ENCODE data around the gene DSCAM.
"Not testable (repeated sequence)": the region's sequence is repeated elsewhere in the genome, so short reads cannot be mapped to it uniquely, and the experiment has no call there.

Gene DSCAM

DNA sequence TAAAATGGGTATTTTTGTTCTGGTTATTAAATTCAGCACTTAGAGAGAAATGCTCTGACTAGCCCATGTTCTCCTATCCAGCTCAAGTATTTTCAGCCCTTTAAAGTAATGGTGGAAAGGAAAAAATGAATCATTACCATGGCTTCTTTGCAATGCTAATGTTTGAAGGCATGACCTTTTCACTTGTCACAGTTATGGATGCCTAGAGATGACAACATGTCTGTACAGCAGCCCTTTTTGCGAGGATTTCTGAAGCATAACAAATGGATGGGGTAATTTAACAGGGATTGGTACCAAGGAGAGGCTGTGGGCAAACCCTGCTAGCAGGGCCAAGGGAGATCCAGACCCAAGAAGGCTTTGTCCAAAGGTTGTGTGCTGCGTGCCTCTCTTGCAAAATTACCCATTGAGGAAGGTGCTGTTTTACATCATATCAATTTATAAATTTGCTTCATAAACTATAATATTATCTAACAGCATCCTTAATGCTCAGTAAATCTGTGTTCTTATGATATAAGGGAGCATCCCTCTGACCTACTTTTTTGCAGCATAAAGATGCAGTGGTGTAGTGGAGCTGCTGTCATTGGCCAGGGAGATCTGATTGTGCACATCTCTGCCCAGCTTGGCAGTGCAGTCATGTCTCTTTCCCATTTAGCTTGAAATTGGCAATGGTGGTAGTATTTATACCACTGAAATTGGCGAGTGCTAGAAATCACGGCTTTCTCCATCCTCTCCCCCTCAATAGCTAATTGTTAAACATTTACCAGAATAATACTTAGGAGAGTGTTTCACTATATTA, 652.6 kb downstream of the DSCAM start:
- DNase-seq, result no peak

DNA sequence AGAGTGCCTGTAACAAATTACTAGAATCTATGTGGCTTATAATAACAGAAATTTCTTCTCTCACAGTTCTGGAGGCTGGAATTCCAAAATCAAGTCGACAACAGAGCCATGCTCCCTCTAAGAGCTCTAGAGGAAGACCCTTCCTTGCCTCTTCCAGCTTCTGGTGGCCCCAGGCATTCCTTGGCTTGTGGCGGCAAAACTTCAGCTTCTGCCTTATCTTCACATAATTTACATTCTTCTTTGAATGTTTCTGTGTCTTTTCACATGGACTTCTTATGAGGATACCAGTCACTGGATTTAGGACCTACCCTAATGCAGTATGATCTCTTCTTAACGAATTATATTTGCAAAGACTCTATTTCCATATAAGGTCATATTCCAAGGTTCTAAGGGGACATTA, 655.3 kb downstream of the DSCAM start:
- DNase-seq, result no peak

DNA sequence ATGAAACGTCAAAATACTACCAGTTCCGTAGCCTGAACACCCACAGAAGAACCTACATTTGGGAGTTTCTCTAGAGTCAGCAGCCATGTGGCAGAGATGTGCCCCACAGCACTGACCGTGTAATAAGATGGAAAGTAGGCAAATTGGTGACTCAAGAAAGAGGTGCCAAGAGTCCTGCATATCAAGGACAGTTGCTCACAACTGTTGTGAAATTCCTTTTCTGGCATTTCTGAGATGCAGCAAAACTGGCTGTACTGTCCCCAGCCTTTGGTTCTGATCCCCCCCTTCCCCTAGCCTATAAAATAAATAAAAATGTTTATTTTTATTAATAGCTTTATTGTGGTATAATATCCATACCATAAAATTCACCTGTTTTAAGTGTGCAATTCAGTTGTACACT, 655.8 kb downstream of the DSCAM start:
- no peak for DNase-seq

DNA sequence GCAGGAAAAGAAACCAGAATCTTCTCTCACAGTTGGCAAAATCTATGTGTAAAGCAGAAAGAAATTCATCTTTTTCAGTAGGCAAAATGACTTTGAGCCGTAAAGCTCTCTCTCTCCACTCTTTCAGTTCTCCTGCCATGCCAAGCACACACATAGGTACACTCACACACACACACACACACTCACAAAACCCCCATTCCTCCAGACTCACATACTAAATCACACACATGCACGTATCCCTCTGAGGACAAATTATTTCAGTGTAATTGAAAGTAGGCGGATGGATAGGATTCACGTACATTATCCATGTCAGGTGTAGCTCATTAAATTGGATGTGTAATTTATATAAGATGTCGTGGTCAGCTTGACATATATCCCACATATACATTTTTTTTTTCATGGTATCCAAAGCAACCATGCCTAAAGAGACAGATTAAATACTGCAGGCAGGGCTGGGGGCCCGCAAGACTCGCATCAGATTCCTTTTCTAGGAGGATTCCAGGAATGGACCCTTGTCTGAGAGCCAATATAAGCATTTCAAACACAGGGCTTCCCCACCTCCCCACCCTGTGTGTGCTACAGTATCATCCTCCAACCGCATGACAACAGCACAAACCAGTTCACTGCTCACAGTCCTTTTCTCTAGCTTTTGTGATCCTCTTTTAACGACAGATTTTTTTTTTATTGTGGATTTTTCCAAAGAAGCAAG, 658.9 kb downstream of the DSCAM start:
- no peak for DNase-seq

DNA sequence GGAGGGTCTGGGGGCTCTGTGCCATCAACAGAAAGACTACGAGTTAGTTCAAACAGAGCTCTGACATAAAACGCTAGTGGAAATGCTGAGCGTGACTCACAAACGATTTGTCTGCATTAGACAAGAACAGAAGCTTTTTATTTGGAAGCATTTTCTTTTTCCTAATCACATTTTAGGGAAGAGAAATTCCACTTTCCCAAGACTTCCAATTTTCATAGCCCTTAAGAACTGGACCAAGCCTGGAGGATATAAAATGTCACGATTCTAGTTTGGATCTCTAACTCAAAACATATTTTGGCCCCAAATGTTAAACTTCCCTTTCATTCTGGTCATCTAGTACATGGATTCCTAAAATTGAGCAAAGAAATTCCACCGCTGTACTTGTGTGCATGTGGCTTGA, 659.7 kb downstream of the DSCAM start:
- DNase-seq, result no peak

DNA sequence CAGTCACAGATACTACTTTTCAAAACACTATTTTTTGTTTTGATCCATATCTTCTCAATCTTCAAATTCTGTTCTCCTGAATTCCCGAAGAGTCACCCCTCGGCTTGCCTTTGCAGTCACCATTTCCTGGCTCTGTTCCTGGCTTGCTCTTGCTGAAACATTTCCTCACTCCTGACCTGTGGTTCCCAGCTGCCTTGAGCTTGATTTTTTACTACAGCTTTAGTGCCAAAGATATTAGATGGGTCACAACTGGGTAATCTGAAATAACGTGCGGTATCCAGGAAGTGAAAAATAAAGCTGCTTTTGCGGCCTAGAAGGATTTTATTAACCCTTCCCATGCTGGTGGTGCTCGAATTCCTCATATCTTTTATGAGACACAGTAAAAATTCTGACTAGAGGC, 660.9 kb downstream of the DSCAM start:
- DNase-seq, result no peak

DNA sequence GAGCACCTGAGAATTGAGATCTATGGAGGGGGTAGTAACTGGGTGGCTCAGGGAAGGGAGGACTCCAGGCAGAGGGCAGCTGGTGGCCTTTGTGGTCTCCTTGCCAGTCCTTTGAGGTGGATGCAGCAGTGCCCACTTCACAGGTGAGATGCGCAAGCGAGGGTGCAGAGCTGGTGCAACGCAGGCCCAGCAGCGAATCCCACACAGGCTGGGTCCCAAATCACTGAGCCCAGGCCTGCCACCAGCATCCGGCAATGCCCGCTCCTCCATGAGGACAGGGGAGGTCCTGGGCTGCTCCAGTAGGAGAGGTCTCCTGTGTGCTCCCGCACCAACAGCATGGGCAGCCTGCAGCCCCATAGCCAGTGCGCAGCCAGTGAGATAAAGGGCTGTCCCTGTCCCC, 661.8 kb downstream of the DSCAM start:
- no peak for DNase-seq

DNA sequence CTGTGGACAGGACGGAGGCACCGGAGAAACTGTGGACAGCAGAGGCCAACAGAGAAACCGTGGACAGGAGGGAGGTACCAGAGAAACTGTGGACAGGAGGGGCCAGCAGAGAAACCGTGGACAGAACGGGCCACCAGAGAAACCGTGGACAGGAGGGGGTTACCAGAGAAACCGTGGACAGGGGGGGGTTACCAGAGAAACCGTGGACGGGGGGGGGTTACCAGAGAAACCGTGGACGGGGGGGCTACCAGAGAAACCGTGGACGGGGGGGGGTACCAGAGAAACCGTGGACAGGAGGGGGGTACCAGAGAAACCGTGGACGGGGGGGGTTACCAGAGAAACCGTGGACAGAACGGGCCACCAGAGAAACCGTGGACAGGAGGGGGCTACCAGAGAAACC, 664.5 kb downstream of the DSCAM start:
- DNase-seq, result not testable (repeated sequence)

DNA sequence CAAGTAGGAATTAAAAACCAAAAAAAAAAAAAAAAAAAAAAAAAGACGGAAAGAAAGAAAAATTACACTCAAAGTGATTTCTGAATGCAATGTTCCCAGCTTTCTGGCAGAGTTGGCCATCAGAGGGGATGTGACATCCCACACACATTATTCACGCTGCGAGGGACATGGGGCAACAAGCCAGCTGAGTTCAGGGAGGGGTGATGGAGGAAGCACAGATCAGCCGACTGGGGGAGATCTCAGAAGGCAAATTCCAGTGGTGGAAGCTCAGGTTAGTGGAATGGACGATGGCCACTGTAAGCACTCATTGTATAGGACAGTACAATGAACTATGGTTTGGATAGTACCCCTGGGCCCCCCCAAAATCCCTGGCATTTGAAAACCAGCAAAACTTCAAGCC, 667.8 kb downstream of the DSCAM start:
- no peak for DNase-seq

DNA sequence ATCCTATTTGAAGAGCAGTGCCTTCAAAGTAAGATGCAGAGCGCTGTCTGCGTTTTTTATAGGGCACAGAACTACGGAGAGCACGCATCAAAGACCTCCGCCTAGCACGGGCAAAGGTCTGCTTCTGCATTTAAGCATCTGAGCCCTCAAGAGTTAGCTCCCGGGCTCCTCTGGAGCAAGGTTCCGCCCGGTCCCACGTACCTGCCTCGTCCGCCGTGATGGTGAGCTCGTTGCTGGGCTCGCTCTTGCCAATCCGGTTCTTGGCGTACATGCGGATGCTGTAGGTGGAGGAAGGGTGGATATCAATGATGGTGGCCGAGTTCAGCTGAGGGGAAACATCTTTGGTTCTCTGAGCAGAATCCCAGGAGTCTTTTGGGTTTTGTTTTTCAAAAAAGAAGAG, 668.2 kb downstream of the DSCAM start:
- no peak for DNase-seq

DNA sequence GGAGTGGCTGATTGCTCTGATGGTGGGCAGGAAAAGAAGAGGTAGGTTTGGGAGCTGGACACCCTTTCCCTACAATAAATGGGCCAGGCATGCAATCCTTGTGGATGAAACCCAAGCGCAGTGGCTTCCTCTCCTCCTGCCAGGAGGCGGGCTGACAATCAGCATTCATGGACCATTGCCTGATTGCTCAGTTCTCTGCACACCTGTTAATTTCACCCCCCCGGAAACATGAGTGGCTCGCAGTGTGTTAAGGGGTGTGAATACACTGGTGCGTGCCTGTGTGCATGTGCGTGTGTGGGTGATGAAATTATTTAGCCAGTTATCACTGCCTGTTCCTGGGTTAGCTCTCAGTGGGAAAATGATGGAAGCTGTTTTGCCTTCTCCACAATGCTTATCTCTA, 669.0 kb downstream of the DSCAM start:
- DNase-seq, result no peak

DNA sequence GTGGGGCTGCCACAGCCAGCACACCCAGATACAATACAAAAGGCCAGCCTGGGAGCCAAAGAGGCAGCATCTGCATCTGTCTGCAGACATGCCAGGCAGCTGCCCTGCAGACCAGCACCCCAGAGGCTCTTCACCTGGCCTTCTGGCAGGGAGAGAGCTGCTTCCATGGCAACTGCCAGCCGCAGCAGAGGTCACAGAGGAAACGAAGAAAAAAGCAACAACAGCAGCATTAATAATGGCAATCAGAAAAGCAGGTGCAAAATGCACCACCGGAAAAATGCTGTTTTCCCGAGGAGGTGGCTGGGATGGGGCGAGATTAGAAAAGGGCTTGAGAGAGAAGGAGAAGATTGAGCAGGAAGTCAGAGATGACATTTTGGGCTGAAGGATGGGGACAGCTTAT, 670.2 kb downstream of the DSCAM start:
- peak; percentile 44 for DNase-seq

DNA sequence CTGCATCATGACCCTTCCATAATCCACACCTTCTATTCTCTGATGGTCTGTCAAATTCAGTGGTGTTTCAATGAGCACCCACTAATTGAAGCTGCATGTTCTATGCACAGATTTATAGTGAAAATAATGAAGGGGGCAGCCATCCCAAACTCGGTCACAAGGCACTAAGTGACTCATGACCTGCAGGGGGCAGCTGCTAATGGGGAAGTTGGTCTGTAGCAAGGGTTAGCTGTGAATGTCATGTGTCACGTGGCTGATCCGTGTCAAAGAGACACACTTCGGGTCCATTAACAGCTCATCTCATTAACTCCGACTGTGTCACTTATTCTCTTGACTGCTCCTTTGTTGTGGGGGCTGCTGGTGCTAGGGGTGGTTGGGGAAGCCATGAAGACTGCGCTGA, 673.1 kb downstream of the DSCAM start:
- no peak for DNase-seq

DNA sequence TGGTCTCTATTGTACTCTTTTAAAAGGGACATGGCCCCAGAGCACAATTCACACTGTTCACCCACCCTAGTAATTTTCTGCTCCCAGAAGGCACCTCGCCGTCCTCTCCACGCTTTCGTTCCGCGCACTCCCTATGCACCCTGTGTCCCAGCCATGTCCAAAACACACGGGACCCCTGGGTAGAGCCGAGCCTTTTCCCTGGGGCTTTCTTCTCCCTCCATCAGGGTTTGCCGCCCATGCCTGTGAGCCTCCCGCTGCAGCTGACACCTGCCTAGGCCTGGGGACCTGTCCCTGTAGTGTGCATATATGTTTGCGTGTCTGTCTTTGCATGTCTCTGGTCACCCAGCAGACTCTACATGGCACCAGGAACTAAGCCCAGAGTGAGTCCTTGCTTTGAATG, 677.0 kb downstream of the DSCAM start:
- DNase-seq, result no peak

DNA sequence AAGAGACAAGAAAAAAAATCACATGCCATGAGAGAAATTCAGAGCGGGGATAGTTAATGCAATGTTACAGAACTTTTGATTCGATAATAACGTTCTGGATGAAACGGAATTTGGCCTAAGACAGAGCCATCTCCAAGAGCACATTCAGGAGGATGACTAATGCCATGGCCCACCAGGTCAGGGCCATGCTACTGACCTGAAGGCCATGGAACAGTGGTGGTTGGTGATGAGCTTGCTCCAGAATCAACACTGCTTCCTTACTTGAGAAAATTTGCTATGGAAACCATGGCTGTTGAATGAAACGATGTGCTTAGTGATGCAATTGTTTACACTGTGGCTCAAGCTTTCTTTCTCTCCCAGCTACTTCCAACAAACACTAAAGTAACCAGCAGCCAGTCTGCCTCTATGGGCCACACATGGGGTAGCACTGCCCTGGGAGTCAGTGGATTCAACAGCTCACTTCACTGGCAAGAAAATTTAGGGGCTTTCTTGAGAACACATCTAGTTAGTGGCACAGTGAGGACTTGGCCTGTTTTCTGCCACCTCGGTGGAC, 680.6 kb downstream of the DSCAM start:
- peak; percentile 9 for DNase-seq

DNA sequence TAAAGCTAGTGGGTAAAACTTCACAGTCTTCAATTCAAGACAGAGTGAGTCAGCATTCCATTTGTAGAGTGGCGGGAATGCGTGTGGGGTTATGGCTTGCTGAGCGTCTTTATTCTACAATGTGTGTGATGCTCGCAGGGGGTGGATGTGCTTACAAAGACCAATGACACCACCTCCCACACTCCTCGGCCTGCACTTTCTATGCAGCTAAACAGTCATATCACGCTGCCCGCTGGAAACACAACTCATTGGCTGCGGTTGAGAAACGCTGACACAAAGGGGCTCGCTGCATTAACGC, 681.2 kb downstream of the DSCAM start:
- DNase-seq, result no peak

DNA sequence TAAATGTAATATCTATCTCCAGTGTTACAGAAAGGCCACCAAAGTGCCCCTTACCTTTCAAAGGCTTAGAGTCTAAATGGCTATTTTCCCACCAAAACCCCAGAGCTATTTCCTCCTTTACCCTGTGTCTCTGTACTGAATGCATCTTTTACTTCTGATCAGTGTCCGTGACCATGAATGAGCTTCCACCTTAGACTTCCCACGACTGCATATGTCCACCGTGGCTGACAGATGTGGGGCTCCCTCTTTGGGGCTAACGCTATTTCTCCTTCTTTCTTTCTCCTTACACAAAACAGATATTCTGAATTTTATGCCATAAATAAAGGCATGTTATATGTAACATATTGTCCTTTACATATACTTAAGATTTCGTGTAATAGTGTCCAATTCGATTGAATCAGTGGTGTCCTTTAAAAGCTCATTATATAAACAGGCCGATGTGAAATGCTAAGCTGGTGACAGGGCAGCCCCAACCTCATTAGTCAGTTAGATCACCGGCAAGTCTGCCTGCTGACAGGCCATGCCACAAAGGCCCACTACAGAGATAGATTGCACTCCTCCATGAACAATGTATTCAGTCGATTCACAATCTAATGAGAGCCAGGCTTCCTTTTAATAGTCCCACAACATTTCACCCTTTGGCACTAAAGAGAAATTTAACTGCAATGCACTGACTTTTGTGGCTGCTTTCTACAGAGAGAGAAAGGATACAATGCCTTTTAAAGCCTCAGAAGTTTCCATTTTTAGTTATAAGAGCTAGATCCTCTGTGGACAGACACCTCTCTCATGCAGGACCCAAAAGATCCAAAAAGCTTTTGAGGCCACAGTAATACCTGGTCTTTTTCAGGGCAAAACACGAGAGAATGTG, 681.8 kb downstream of the DSCAM start:
- DNase-seq, result no peak

DNA sequence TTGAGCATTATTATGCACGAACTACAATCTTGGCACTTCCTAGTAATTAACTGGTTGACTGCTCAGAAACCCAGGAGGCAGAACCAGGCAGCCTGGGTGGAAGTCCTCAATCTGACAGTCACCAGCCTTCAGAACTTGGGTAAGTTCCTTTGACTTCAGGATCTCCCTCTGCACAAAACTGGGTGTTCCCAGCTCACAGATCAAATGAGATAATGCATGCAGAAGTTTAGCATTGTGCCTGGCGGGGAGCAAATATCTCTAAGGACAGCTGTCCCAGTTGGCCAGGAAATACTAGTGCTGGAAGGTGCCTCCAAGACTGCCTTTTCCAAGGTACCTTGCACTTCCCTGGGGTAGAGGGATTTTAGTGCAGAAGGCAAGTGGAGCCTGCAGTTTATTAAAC, 684.9 kb downstream of the DSCAM start:
- DNase-seq, result no peak

DNA sequence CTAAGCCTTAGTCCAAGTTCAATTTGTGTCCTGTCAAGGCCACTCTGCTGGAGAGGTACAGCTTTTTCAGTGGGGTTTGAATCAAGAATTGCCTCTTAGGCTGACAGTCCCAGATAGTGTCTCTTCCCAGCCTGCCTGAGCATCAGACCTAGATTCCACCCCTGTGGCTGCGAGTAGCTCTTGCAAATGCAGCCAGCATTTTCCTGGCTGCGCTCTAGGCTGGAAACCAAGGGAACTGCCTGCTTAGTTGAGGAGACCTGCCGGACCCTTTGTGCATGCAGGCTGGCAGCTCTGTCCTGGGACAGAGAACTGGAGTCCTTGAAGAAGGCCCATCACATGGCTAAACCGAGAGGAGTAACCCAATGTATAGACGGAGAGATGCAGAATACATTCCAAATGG, 686.0 kb downstream of the DSCAM start:
- no peak for DNase-seq

DNA sequence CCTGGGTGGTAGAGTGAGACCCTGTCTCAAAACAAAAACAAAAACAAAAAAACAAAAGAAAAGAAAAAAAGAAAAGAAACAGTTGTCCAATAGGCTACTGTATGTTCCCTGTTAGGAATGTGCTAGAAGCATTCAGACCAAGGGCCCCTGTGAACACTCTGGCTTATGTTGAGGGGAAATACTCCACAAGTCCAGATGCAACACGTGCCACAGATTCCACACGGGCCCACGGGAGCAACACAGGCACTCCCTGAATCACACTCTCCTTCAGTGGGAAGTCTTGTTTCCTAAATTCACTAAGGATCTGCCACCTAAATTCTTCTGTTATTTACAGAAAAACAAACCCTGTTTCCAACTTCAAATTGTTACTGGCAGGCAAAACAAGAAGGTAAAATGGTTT, 688.6 kb downstream of the DSCAM start:
- no peak for DNase-seq

DNA sequence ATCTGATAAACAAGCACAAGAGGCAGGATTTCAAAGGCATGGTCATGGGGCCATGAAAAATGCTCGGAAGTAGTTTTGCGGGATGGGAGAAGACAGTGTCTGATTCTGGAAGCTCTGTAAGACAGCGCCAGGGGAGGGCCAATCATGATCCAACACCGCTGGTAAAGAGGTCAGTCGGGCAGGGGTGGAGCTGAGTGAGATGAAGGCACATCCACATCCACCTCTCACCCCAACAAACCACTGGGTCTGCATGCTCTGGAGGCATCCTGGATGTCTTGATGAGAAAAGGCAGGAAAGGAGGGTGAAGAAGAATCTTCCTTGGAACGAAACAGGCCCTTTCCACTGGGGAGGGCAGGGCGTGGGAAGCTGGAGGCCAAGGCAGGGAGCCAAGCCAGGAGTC, 691.4 kb downstream of the DSCAM start:
- no peak for DNase-seq

DNA sequence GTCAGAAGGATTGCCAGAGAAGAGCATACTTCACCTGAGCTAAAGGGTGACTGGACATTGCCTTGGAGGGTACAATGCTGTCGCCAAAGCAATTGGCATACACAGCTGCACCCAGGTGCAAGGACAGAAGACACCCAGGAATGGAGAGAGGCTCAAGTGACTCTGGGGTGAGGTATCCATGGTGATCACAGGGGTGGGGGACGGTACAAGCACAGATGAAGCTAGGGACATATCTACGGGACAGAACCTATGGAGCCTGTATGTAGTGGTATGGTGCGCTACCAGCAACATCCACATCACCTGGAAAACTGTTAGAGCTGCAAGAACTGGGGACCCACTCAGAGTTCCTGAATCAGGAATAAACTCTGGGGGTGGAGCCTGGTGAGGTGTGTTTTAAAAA, 693.6 kb downstream of the DSCAM start:
- DNase-seq, result no peak

DNA sequence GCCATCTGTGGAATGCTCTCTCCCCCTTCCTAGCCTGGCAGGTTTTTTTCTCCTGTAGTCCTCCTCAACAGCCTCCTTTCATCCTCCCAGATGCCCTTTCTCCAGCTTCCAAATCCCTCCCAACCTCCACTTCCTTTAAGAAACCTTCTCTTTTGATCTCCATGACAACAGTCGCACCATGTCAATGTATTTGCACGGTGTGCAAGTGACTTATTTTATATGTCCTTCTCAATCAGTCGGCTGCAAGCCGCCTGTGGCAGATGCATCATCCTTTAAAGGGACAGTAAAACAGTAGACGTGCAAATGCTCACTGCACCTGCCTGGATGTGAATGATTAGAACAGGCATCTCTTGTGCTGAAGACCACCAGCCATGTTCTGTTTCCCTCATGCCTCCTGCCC, 694.5 kb downstream of the DSCAM start:
- no peak for DNase-seq

DNA sequence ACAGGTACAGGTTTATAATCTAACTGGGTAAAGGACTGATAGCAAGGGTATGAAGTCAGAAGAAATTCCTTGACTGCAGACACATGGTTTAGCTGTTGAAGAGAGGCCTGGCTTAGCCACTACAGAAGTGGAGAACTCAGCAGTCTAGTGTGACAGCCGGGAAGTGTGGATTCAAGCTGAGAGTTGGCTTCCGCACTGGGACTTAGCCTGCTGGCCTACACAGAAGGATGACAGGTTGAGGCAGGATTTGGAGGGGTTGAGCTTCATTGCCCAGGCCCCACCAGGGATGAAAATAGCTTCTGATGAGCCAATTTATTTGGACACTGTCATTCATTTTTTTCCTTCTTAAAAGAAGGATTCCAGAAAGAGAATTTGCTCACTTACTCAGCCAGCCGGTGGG, 695.3 kb downstream of the DSCAM start:
- DNase-seq, result no peak
